Ammon's horn (tissue), 1 donor: ENCODE data around the gene ARMH3.

Experiments
- DNase-seq: peaks from one replicate; pipeline ENCODE4 v3.0.0-alpha.2; 2016; ENCODE audit warnings: low spot score

Gene ARMH3

DNA sequence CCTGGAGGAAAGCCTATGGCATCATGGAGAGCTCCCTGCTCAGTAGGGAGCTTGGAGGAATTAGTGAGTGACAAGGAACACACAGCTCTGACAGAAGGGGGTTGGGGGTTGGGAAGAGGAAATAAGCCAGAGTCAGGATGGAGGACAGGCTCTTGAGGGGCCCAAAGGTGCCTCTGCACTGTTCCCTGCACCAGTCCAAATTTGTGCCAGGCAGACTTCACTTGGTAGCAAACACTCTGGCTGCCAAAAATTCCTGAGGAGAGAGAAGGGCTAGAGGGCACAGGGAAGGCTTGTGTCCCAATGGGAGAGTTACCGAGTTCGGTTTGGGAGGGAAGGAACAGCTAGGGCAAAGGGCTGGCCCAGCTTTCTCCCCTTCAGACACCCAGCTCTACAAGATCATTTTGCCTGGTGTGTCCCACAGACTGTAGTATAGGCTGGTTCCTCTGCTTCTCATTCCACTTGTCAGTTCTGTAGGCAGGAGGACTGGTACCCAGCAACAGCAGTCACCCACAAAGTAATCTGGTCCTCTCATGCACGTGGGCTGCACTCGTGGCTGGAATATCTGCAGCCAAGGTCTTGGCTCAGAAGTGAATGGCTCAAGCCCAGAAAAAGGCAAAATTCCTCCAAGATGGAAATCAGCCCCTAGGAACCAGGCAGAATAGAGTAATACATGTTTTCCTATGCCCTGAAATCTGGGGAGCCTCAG is 204.4 kb downstream of the ARMH3 start:
- DNase-seq = peak; percentile 61

DNA sequence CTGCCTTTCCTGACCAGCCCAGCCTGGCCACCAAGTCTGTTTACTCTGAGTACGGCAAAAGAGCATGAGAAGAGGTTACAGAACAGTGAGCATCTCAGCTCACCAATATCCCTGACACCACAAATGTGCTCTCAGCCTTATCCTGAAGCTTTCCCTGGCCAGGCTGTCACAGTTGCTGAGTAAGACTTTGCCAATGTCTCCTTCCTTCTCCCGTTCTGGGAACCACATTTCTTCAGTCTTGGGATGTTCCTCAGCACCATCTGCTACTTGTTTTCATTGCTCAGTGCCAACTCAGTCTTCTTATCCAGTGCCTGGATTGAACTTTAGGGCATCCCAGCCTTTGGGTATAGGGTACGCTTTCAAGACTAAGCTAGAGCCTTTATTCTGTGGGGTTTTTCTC is 205.2 kb downstream of the ARMH3 start:
- no peak for DNase-seq

DNA sequence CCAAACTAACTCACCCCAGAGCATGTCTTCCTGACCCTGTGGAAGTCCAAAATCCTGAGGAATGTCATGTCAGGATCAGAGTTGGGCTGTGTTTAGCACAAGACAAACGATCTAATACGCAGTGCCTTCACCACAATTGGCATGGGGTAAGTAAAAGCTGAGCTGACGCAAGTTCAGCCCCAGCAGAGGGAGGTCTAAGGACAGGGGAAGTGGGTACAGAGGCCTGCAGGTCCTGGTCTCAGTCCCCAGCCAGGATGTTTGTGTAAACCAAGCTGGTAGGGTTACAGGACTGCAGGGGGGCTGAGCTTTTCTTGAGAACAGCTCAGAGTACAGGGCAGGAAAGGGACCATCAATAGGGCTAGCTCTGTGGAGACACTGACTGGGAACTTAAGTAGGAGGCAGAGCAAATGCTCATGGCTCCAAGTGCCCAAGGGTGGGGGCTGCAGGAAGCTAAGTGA is 207.1 kb downstream of the ARMH3 start:
- DNase-seq = no peak

DNA sequence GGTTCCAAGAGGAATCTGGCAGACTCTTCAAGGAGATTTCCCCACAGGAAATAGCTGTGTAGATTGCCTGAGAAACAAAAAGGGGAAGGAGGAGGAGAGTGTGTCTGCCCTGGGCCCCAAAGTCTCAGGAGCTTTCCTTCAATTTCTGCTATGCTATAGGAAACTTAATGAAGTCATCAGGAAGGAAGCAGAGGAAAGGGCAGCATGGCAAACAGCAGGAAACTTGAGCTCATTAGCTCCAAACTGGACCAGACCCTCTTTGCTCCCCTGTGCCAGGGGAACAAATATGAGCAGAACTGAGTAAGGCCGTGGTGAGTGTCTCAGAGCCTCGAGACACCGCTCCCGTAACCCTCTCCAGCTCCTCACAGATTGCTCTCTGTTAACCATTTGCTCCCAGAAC is 207.6 kb downstream of the ARMH3 start:
- no peak for DNase-seq

DNA sequence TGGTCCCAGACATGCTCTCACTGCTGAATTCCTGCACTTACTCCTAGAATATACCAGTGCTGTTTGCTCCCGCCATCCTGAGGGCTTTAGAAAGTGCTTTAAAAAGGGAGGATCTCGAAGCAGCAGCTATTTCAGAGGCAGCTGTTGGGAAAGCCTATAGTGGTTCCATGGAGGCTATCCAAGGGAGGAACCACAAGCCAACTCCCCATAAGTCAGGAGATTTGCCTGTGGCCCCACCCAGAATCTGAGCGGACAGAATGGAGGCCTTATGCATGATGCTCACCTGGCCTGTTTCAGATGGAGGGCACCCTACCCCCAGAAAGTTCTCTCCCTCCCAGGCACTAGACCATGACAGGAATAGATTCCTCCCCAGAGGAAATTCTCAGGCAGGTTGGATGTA is 210.1 kb downstream of the ARMH3 start:
- DNase-seq = no peak

DNA sequence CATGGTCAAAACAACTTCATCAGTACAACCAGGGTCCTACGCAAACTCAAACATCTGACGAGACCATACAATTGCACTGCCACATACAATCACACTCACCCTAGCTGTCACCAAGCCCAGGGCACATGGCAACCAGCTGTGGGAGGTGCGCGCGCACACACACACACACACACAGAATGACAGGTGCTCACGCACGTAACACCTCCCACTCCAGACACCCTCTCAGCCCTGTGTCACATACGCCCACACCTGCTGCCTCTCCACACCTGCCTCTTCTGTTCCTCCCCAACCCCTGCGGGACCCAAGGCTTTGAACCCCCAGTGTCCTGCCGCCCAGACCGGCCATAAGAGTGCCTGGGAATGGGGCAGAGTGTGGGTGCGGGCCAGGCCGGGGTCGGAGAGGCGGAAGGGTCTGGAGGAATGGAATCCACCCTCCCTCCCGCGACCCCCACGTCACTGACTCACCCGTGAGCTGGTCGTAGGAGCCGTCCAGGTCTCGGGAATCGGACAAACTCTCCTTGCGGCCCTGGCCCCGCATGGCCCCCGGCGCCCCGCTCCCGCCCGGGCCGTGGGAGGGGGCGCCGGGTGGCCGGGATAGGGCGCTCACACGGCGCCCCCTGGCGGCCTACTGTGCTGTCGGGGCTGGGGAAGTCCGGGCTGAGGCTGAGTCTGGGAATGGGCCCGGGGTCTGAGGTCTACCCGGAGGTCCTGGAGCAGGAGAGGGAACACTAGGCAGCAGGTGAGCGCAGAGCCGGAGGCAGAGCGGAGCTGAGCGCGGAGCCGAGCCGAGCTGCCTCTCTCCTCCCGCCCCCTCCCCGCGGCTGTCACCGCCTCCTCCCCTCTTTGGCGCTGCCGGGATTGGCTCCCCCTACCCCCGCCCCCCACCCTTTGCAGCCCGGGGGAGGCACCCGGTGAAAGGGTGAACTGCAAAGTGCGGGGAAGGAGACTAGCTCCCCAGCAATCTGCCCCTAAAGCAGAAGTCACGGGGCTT is 212.6 kb downstream of the ARMH3 start, which contains the start of gene KCNIP2:
TSS of gene KCNIP2 (minus strand) at position 769 of the 990 bp plus-strand sequence. CDS start at position 537, 232 bp downstream.
- peak; percentile 67 for DNase-seq

DNA sequence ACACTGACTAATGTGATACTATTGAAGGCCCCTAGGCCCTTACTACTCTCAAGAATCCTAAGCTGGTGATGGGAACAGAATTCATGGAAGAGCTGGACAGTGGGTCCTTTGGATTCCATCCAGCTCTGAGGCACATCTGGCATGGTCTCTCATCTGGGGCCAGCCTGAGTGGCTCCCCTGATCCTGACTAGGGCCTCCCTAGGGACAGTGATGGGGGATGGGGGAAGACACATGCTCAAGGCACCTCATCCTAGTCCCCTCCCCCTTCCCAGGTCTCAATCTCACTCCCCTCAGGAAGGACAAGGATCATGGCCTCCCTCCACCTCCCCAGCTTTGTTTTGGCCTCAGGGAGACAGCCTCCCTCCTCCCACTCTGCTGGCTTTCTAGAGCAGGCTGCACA is 214.1 kb downstream of the ARMH3 start:
- no peak for DNase-seq

DNA sequence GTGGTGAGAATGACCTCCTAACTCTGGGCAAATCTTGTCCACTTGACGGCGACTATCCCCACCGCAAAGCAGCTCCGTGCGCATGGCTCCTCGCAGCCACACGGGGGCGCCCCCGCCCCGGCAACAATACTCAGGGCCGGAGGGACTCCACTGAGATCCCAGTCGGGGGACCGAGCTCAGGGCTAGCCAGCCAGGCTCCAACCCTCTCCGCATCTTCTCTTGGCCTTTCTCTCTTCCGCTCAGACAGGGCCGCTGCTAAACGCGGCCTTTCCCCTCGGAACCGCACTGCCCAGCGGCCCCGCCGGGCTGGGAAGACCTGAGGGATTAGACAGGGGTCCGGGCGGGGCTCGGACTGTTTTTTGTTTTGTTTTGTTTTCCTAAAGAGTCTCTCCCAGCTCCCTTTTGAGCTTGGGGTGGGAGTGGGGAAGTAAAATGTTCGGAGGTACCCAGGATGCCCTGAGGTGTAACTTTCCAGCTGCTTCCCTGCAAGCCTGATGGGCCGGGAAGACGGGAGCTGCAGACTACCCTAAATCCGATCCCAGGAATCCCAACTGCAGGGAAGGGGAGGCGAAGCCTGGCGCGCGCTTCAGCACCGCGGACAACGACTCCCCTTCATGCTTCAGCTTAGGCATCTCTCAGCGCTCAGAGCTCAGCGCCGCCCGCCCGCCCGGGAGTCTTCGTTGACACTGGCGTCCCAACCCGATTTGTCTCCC is 215.1 kb downstream of the ARMH3 start:
- DNase-seq = peak; percentile 90

DNA sequence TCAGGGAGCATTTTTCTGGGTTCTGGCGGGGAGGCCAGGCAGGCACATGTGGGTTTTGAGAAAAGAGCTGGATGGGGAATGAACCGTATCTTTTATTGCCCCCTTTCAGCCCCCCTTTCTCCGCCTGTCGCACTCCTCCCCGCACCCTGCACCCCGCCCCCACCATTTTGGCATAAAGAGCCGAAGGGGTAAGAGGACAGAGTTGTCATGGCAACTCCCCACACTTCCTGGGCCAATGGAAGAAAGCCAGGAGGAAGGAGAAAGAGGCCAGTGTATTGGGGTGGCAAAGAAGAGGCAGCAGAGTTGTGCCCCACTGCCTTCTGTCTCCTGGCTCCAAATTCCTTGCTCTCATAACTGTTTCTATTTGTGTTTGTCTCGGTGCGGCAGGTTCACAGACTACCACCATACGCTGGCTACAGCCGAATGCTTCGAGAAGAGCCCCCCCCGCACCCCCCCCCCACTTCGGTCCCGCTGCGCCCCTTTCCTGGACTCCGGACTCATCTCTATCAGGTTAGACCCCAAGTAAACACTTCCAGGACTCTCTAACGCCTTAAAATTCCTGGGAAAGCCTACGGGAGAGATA is 215.8 kb downstream of the ARMH3 start:
- peak; percentile 76 for DNase-seq

DNA sequence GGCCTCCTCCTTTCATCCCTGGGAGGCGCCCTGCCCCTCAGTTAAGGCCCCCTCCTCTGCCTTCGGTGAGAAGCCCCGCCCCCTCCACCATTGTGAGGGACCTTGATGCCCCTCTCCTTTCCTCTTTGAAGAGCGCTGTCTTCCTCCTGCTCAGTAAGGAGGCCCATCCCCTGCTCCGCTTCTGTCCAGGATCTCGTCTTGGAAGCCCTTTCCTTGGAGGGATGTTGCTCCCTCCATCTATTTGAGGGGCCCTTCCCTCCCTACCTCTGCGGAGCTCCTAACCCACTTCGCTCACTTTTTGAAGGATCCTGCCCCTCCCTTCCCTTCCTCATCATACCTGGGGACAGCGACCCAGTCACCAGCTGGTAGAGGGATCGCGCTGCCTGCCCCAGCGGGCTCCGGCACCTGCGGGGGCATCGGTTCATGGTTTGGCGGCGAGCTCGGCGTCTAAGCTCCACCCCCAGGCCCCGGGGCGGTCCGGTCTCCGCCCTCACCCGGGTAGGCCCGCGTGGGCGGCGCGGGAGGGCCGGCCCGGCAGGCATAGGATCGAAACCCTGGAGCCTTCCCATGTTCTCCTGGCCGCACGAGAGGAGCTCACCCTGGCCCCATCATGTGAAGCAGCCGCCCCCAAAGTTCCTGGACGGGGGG is 216.4 kb downstream of the ARMH3 start:
- DNase-seq = no peak

DNA sequence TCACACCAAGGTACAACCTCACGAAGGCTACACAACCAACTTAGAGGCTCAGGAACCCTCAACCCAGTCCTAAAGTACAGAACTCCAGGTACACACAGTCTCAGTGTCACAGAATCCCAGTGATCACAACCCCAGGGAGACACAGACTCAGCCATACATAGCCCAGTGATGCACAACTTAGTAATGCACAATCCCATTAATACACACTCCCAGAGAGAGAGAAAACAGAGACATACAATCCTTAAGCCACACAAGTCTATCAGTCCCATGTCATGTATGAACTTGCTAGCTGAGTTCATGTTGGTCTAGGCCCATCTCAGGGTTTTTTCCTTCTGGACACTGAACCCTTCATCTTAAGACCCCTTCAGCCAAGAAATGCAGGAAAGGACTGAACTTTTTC is 217.0 kb downstream of the ARMH3 start:
- no peak for DNase-seq

DNA sequence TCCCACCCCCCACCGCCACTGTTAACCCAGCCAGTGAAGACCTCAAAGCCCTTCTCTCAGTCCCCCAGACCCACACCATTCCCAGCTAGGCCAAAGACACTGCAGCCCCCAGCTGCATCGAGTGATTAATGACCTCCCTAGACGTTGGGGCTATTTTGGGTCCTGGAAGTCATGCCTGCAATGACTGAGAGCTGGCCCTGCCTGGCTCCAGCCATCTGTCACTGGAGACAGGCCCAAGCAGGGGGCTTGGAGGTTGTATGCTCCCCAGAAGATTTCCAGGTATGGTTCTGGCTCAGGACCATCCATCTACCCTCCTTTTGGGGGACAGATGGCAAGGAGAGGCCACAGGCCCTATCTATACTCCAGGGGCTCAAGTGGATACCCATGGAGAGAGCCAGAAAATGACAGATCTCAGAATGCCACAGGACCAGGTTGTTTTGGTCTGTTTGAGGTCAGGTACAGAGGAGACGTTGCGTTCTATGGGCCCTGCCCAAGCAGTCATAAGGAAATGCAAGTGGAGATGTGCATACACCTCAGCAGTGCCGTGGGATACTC is 217.5 kb downstream of the ARMH3 start:
- no peak for DNase-seq

DNA sequence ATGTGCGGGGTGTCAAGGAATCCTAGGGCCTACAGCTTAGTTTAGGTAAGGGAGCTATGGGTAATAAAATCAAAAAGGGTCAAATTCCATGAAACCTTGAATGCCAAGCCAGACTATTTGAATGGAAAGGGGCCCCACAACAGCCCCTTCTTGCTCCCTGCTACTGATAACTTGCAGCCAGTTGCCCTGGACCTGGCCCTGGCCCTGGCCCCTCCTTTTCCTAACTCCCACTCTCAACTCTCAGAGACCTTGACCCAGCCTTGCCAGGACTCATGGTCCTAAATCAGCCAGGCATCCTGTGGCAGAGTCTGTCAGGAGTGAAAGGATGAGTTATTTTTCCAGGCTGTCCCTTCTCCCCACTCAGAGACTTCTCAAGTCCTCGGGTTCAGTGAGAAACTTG is 218.2 kb downstream of the ARMH3 start:
- no peak for DNase-seq

DNA sequence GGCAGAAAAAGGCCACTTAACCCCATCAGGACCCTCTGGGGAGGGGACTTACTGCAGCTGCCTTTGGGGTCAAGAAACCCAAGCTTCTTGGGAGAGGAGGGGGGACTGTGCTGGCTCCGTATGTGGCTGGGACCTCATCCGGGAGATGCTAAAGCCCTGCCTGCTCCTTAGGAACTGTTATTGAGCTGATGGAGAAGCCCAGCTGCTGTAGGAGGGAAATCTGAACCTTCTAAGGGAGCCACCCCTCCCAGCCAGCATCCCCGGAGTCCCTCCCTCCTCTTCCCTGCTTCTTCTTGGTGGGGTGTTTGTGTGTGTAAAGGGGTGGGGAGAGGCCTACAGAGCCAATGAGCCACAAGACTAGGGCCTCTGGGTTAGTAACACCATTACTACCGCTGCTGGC is 220.6 kb downstream of the ARMH3 start:
- no peak for DNase-seq

DNA sequence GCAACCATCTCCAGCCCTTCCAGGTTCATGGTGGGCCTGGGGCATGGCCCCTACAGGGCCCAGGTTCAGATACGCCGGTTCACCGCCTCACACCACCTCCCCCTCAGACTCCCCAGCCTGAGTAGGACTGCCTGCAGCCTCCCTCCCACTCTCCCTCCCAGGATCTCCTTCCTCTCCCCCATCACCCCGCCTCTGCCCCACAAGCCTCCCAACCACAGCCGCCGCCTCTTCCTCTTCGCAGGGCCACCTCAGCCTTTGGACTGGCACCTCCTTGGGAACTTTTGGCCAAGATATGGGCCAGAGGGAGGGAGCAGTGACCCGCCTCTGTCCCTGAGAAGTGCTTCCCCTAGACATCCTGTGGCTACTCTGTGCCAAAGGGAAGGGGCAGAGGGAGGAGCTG is 221.6 kb downstream of the ARMH3 start:
- no peak for DNase-seq

DNA sequence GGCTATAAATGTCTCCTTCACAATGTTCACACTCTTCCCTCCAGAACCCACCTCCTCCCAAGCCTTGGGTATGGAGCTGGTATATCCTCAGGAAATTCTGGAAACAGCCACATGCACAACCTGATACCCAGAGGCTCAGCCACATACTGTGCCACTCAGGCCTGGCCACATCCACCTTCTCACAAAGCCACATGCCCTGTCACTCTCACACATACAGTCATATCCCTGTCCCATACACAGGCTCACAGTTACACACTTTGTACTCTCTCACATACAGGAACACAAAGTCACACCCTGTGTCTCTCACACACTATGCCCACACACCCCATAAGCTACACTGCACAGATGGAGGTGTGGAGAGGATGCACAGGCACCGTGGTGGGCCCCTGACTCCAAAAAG is 222.5 kb downstream of the ARMH3 start:
- no peak for DNase-seq

DNA sequence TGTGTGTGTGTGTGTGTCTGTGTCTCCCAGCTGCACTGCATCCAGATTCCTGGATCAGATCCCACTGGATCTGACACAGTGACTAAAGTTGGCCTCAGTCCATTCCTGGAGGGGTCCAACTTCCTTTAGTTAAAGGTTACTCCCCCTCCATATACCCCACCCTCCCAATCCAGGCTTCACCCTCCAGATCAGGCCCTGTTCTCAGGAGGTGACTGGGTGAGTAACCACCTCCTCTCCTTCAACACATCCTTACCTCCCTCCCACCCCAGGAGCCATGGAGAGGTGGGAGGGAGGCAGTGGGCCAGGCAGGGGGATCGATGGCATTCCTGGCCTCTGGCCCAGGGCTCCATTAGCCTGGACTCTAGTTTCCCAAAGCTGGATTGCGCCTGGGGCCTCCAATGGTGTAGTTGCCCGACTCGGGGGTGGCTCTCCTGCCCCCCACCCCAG is 223.6 kb downstream of the ARMH3 start:
- DNase-seq = no peak

DNA sequence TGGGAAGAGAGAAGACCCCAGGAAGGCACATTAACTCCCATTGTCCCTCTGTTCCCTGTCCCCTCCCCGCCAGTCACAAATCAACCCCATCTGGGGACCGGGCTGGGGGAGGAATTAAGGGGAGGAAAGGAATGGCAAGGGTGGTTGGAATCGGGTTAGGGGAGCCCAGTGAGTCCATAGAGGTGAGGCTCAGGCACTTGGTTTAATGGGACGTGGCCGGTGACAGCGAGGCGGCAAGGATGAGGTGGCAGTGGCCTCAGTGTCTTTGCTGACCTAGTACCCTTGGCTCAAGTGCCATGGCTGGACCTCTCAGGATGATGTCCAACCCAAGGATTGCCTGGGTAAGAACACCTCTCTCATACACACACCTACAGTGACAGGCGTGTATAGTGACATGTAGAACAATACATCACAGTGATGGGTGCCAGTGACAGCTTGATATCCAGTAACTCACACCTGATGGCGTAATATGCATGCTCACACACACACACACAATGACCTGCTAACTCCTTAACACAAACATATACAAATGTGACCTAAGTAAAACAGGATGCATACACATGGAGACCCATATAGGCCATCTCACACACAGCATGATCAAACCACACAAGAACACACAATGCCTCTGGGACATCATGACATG is 224.7 kb downstream of the ARMH3 start:
- no peak for DNase-seq

DNA sequence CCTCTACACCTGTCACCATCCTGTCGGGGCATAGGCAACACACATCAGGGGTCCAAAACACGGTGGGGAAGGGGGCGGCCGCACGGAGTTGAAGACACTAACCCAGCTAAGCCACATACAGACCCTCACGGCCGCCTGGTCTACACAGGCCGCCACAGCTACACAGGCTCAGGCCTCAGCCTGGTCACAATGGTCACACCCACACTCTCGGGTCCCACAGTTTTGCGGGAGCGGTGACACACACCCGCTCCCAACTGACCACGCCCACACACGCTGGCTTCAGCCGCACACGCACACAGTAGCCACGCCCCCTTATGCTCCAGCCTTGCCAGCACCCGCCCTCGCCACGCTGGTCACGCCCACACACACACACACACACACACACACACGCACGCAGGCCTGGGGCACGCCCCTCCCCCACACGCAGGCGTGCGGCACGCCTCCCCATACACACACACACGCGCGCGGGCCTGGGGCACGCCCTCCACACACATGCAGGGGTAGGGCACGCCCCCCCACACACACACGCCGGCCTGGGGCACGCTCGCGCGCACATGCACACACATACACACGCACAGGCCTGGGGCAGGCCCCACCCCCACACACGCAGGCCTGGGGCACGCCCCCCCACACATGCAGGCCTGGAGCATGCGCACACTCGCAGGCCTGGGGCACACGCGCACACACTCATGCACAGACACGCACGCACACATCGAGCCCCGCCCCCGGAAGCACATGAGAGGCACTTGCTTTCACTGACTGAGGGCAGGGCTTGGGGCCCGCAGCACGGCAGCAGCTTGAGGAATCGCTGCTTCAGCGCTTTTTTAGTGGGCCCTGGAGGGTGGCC is 225.4 kb downstream of the ARMH3 start:
- peak; percentile 81 for DNase-seq
